ENCODE measurements around the gene SLFN12. TPM values are rescaled to one million over a fixed set of nuclear protein-coding genes. Genes with fewer than 3 reads are reported as not detected.

The SLFN12 gene
- total RNA-seq, 1 experiment from 2014 or later: 13.2 TPM

DNA sequence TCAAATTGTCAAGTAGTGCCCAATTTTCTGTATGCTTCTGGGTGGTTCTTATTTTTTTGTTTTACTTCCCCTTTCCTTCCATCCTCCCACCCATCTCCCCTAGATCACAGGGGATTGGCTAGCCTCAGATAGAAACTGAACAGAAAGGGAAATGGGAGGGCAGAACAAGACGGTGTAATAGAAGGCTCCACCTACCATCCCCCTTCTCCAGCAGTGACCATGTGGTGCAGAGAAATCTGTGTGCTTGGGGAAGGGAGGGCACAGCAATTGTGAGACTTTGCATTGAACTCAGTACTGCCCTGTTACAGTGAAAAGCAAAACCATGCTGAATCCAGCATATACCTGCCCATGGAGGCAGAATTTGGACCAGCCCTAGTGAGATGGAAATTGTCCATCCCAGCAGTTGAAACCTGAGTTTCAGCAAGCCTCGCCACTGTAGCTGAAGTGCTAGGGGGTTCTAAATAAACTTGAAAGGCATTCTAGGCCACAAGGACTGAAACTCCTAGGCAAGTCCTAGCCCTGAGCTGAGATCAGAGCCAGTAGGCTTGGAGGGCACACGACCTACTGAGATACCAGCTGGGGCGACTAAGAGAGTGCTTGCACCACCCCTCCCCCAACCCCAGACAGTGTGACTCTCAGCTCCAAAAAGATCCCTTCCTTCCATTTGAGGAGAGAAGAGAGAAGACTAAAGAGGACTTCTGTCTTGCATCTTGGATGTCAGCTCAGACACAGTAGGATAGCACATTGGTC is 64.0 kb downstream of the SLFN12 start:
- peaks cover 65% of the 10 kb centered on the region for H3K36me3 ChIP-seq (ENCODE audit: insufficient read depth, low read length, poor library complexity, severe bottlenecking)
- peaks cover 4% of the 10 kb centered on the region for H3K9me3 ChIP-seq (ENCODE audit: low read depth, low read length, poor library complexity, severe bottlenecking)
- POLR2A ChIA-PET (ENCODE audit: low non-redundant PET): interaction anchor here (0.6 kb wide), 1 partner anchor 26 kb away, joined by 3 read pairs; no protein-coding TSS in a partner anchor
- no TSS peak for BruUV-seq (replicated peaks)
- intact Hi-C loops (cut with micrococcal nuclease; ENCODE audit: unreplicated experiment): no loop called here
- TF ChIP-seq CTCF (conservative IDR thresholded peaks at IDR 0.05; ENCODE audit: low read depth, low read length) (no peak), EZH2 (IDR thresholded peaks at IDR 0.05; ENCODE audit: borderline replicate concordance, low read depth, low read length, poor library complexity, severe bottlenecking) (no peak)
- CTCF ChIA-PET: no interaction called here
- no peak for DNase-seq (ENCODE audit: low spot score)
- H3K27ac ChIP-seq (ENCODE audit: low read depth, low read length, poor library complexity, severe bottlenecking): no peak overlapping the region
- no peaks in the 10 kb centered on the region for H3K4me1 ChIP-seq (ENCODE audit: insufficient read depth, low read length, poor library complexity, severe bottlenecking)
- H3K4me3 ChIP-seq (ENCODE audit: low read depth, low read length, poor library complexity, severe bottlenecking): no peak overlapping the region
- H3K27me3 ChIP-seq (replicated peaks; ENCODE audit: insufficient read depth, low read depth, low read length, poor library complexity): no peaks in the 10 kb centered on the region

- no peak overlapping the region for H3K27ac ChIP-seq (ENCODE audit: low read depth, low read length, poor library complexity, severe bottlenecking)
- no peak overlapping the region for H3K4me3 ChIP-seq (ENCODE audit: low read depth, low read length, poor library complexity, severe bottlenecking)
- TF ChIP-seq EZH2 (IDR thresholded peaks at IDR 0.05; ENCODE audit: borderline replicate concordance, low read depth, low read length, poor library complexity, severe bottlenecking) (no peak), CTCF (conservative IDR thresholded peaks at IDR 0.05; ENCODE audit: low read depth, low read length) (no peak)
- ChIA-PET CTCF (no interaction called here), POLR2A (ENCODE audit: low non-redundant PET) (no interaction called here)
- no peak for DNase-seq (ENCODE audit: low spot score)
- intact Hi-C loops (cut with micrococcal nuclease; ENCODE audit: unreplicated experiment): no loop called here
- H3K4me1 ChIP-seq (ENCODE audit: insufficient read depth, low read length, poor library complexity, severe bottlenecking): no peaks in the 10 kb centered on the region
- no peaks in the 10 kb centered on the region for H3K27me3 ChIP-seq (replicated peaks; ENCODE audit: insufficient read depth, low read depth, low read length, poor library complexity)
- H3K36me3 ChIP-seq (ENCODE audit: insufficient read depth, low read length, poor library complexity, severe bottlenecking): peaks cover 85% of the 10 kb centered on the region
- no peaks in the 10 kb centered on the region for H3K9me3 ChIP-seq (ENCODE audit: low read depth, low read length, poor library complexity, severe bottlenecking)
- BruUV-seq (replicated peaks): no TSS peak
Observed at GRCh38 chr17:35361027-35361426, 71.3 kb downstream of the SLFN12 start.

Other genes with a start within 250 kb of the SLFN12 start
- gene SLC35G3, start 238.1 kb downstream of the SLFN12 start, total RNA-seq (2021): not detected in 2 replicates
- gene SLFN5, start 189.4 kb downstream of the SLFN12 start, total RNA-seq (2021): 5.2 and 5.3 TPM in 2 replicates
- gene SLFN11, start 58.9 kb downstream of the SLFN12 start, total RNA-seq (2021): 132 and 141 TPM in 2 replicates
- 31.6 and 34.0 TPM in 2 replicates for gene SLFN13, start 16.3 kb upstream of the SLFN12 start, total RNA-seq (2021)
- 1.6 and 2.7 TPM in 2 replicates for gene SLFN12L, start 105.2 kb upstream of the SLFN12 start, total RNA-seq (2021)
- not detected in 2 replicates for gene SLFN14, start 128.3 kb upstream of the SLFN12 start, total RNA-seq (2021)
- 2.5 and 3.2 TPM in 2 replicates for gene PEX12, start 146.1 kb upstream of the SLFN12 start, total RNA-seq (2021)
- gene AP2B1, start 154.8 kb upstream of the SLFN12 start, total RNA-seq (2021): 117 and 124 TPM in 2 replicates